HL-60 (cell line): ENCODE data around the gene AGO4.

Source experiments
- DNase-seq, 2 experiments: peaks; one replicate each; pipeline ENCODE4 v3.0.0-alpha.2; 2010 to 2020; ENCODE audit warnings: low read depth in 1 of 2, low spot score in 1 of 2
- H3K27ac ChIP-seq: fragments of 250-450 bp; sonication (Bioruptor Pico); replicated peaks from 2 replicates; pipeline ENCODE4 v1.5.1; 2020; ENCODE audit warnings: mild to moderate bottlenecking, moderate library complexity
- H3K27me3 ChIP-seq: fragments of 250-450 bp; sonication (Bioruptor Pico); 2 replicates; pipeline ENCODE4 v1.5.1; 2021; ENCODE audit warnings: mild to moderate bottlenecking, moderate library complexity; ENCODE audit not compliant: insufficient read depth, poor library complexity, severe bottlenecking
- H3K4me3 ChIP-seq: replicated peaks from 2 replicates; pipeline ENCODE4 v1.5.1; 2011; ENCODE audit warnings: mild to moderate bottlenecking, control low read depth, low read length; ENCODE audit not compliant: insufficient read depth
- CTCF ChIP-seq: IDR thresholded peaks from one replicate; pipeline ENCODE4 v1.5.1; 2011; ENCODE audit warnings: low read length, control low read depth, inconsistent platforms; ENCODE audit not compliant: insufficient read depth
- GABPA ChIP-seq: IDR thresholded peaks from 2 replicates; pipeline ENCODE4 v1.6.1; 2012; ENCODE audit warnings: low read depth
- POLR2AphosphoS5 ChIP-seq: IDR thresholded peaks from 2 replicates; pipeline ENCODE4 v1.6.1; 2012; ENCODE audit warnings: low read depth
- SPI1 ChIP-seq: IDR thresholded peaks from 2 replicates; pipeline ENCODE4 v1.6.1; 2012; ENCODE audit warnings: low read depth, mild to moderate bottlenecking, borderline replicate concordance
- TF ChIP-seq, protein P1 (sequence below): IDR thresholded peaks from 2 replicates; pipeline ENCODE4 v1.6.1; 2012; ENCODE audit warnings: low read depth; ENCODE audit not compliant: insufficient replicate concordance

Gene AGO4

DNA sequence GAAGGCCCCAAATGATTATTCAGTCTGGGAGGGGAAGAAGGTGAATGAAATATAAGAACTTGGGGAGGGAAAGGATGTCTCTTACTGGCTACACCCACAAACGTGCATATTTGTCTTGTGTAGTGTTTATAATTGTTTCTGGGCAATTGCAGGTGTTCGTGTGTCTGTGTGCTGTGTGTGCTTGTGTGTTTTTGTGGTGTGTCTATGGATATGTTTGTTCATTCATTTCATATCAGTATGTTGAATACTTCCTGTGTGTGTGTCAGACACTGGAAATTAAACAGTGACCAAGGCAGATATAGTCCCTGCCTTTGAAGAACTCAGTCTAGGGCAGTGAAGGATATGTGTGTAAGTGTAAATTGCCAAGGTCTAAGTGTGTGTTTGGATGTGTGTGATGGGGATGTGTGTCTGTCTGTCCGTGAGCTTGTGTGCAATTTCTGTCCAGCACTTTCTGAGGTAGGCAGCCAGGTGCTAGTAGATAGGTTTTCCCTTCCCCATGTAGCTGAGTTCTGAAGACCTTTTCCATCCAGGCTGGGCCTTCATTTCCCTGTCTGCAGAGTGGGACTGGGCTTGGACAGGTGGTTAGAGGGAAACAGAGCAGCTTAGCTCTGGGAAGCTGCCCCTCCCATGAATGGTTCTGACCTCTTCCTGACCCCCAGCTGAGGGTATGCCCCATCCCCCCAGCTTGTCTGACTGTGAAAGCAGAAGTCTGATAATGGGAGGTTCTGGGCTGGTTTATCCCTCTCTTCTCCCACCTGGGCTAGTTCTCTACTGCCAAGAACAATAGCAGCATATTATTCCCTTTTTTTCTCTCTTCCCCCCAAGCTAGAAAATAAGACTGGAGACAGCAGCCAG lies 79.0 kb downstream of the AGO4 start:
- peak overlapping the region; percentile 20 for H3K27ac ChIP-seq
- H3K4me3 ChIP-seq: no peak overlapping the region
- TF ChIP-seq SPI1: peak; percentile 85
- no peak for TF ChIP-seq GABPA
- TF ChIP-seq, protein P1, sequence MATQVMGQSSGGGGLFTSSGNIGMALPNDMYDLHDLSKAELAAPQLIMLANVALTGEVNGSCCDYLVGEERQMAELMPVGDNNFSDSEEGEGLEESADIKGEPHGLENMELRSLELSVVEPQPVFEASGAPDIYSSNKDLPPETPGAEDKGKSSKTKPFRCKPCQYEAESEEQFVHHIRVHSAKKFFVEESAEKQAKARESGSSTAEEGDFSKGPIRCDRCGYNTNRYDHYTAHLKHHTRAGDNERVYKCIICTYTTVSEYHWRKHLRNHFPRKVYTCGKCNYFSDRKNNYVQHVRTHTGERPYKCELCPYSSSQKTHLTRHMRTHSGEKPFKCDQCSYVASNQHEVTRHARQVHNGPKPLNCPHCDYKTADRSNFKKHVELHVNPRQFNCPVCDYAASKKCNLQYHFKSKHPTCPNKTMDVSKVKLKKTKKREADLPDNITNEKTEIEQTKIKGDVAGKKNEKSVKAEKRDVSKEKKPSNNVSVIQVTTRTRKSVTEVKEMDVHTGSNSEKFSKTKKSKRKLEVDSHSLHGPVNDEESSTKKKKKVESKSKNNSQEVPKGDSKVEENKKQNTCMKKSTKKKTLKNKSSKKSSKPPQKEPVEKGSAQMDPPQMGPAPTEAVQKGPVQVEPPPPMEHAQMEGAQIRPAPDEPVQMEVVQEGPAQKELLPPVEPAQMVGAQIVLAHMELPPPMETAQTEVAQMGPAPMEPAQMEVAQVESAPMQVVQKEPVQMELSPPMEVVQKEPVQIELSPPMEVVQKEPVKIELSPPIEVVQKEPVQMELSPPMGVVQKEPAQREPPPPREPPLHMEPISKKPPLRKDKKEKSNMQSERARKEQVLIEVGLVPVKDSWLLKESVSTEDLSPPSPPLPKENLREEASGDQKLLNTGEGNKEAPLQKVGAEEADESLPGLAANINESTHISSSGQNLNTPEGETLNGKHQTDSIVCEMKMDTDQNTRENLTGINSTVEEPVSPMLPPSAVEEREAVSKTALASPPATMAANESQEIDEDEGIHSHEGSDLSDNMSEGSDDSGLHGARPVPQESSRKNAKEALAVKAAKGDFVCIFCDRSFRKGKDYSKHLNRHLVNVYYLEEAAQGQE: no peak
- no peaks in the 10 kb centered on the region for H3K27me3 ChIP-seq
- peak; percentile 47 to 72 for DNase-seq

- Histone ChIP-seq H3K4me3 (no peak overlapping the region), H3K27me3 (no peaks in the 10 kb centered on the region), H3K27ac (no peak overlapping the region)
- no peak for TF ChIP-seq SPI1
- no peak for TF ChIP-seq POLR2AphosphoS5
- TF ChIP-seq CTCF: no peak
- no peak for TF ChIP-seq GABPA
- TF ChIP-seq, protein P1: no peak
- DNase-seq: no peak
Observed at GRCh38 chr1:35887508-35887907, 79.7 kb downstream of the AGO4 start.

GRCh38 chr1:35888255-35888654 lies 80.4 kb downstream of the AGO4 start:
- no peak for TF ChIP-seq CTCF
- TF ChIP-seq GABPA: no peak
- TF ChIP-seq SPI1: no peak
- no peak for TF ChIP-seq POLR2AphosphoS5
- TF ChIP-seq, protein P1: no peak
- no peak overlapping the region for H3K4me3 ChIP-seq
- H3K27me3 ChIP-seq: no peaks in the 10 kb centered on the region
- peak in 1 of 2 experiments; percentile 12 for DNase-seq
- H3K27ac ChIP-seq: no peak overlapping the region; the same call in 1 of the 2 replicates
